ENCODE results near the gene IDH1.

IDH1 gene

GRCh38 chr2:208250388-208250787, 4.5 kb downstream of the IDH1 start:
- H3K27ac Mint-ChIP-seq, result no peak overlapping the region
- H3K36me3 Mint-ChIP-seq (ENCODE audit: low read depth), result peaks cover 70% of the 10 kb centered on the region
- H3K4me3 Mint-ChIP-seq, result no peak overlapping the region

GRCh38 chr2:208249296-208249695, 5.6 kb downstream of the IDH1 start:
- H3K4me3 Mint-ChIP-seq, result no peak overlapping the region
- H3K27ac Mint-ChIP-seq, result no peak overlapping the region
- H3K9me3 Mint-ChIP-seq, result no peaks in the 10 kb centered on the region
- H3K36me3 Mint-ChIP-seq (ENCODE audit: low read depth), result peaks cover 81% of the 10 kb centered on the region
- TF ChIP-seq, protein P1, sequence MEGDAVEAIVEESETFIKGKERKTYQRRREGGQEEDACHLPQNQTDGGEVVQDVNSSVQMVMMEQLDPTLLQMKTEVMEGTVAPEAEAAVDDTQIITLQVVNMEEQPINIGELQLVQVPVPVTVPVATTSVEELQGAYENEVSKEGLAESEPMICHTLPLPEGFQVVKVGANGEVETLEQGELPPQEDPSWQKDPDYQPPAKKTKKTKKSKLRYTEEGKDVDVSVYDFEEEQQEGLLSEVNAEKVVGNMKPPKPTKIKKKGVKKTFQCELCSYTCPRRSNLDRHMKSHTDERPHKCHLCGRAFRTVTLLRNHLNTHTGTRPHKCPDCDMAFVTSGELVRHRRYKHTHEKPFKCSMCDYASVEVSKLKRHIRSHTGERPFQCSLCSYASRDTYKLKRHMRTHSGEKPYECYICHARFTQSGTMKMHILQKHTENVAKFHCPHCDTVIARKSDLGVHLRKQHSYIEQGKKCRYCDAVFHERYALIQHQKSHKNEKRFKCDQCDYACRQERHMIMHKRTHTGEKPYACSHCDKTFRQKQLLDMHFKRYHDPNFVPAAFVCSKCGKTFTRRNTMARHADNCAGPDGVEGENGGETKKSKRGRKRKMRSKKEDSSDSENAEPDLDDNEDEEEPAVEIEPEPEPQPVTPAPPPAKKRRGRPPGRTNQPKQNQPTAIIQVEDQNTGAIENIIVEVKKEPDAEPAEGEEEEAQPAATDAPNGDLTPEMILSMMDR (IDR thresholded peaks at IDR 0.05), result no peak
- H3K4me1 Mint-ChIP-seq, result peaks cover 39% of the 10 kb centered on the region
- DNase-seq, result no peak
- no peaks in the 10 kb centered on the region for H3K27me3 Mint-ChIP-seq (ENCODE audit: low read depth, poor library complexity)

More at GRCh38 chr2:208250388-208250787, 4.5 kb downstream of the IDH1 start:
- TF ChIP-seq, protein P1 (IDR thresholded peaks at IDR 0.05), result no peak
- DNase-seq, result no peak
- H3K9me3 Mint-ChIP-seq, result no peaks in the 10 kb centered on the region
- no peaks in the 10 kb centered on the region for H3K27me3 Mint-ChIP-seq (ENCODE audit: low read depth, poor library complexity)
- H3K4me1 Mint-ChIP-seq, result peaks cover 39% of the 10 kb centered on the region

DNA sequence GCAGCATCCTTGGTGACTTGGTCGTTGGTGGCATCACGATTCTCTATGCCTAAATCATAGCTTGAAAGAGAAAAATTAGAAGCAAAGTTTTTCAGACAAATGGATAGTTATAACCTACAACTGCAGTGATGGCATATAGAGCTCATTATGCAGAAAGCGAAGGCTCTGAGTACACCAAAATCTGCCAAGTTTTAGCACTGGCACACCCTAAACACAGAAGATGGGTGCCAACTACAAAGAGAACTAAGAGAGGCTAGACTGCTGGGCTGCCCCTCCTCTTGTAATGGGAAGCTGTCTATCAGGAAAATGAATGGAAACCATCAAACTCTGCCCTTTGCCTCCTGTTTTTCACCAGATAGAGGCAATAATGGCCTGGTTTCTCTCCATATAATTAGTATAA, 6.3 kb downstream of the IDH1 start:
- DNase-seq, result no peak
- TF ChIP-seq, protein P1 (IDR thresholded peaks at IDR 0.05), result no peak
- H3K4me3 Mint-ChIP-seq, result no peak overlapping the region
- H3K36me3 Mint-ChIP-seq (ENCODE audit: low read depth), result peaks cover 88% of the 10 kb centered on the region
- no peak overlapping the region for H3K27ac Mint-ChIP-seq
- no peaks in the 10 kb centered on the region for H3K27me3 Mint-ChIP-seq (ENCODE audit: low read depth, poor library complexity)
- H3K4me1 Mint-ChIP-seq, result peaks cover 37% of the 10 kb centered on the region
- no peaks in the 10 kb centered on the region for H3K9me3 Mint-ChIP-seq

DNA sequence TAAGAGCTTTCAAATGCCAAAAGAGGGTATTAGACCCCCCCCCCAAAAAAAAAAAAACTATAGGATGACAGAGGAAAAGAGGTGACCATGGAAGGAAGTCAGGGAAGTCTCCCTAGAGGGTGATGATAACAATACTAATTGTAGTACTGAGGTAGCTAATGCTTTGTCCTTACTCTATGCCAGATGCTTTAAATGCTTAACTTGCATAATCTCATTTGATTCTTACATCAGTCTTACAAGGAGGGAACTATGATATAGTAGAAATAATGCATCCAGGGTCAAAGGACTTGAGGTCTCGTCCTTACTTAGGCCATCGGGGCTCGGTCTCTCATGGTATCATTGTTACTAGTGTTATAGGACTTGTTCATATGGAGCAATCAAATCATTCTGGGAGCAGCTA, 9.1 kb downstream of the IDH1 start:
- Mint-ChIP-seq H3K4me1 (peaks cover 16% of the 10 kb centered on the region), H3K27ac (no peak overlapping the region), H3K36me3 (ENCODE audit: low read depth) (peaks cover 91% of the 10 kb centered on the region)

DNA sequence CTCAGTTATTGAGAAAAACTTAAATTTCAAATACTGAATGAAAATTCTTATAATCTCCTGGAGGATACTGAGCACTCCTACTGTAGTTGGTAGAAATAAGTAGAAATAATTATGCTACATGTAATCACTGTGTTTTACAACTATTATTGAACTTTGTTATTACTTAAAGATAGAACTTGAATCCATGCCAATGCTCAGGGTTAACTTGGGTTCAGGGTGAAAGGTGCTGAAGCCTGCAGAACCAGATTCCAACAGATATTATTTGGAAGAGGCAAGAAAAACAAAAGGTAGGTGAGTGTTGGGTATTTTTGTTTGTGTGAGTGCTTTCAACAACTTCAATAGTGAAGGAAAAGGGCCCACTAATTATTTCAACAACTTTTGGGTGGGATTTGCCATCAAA, 10.4 kb downstream of the IDH1 start:
- no peaks in the 10 kb centered on the region for H3K27me3 Mint-ChIP-seq (ENCODE audit: low read depth, poor library complexity)
- H3K4me3 Mint-ChIP-seq, result no peak overlapping the region
- peaks cover 16% of the 10 kb centered on the region for H3K4me1 Mint-ChIP-seq
- no peaks in the 10 kb centered on the region for H3K9me3 Mint-ChIP-seq
- peaks cover 91% of the 10 kb centered on the region for H3K36me3 Mint-ChIP-seq (ENCODE audit: low read depth)
- no peak overlapping the region for H3K27ac Mint-ChIP-seq
- DNase-seq, result no peak
- TF ChIP-seq, protein P1 (IDR thresholded peaks at IDR 0.05), result no peak

More for the DNA sequence above, 9.1 kb downstream of the IDH1 start:
- no peak for DNase-seq
- TF ChIP-seq, protein P1 (IDR thresholded peaks at IDR 0.05), result no peak
- no peak overlapping the region for H3K4me3 Mint-ChIP-seq
- no peaks in the 10 kb centered on the region for H3K27me3 Mint-ChIP-seq (ENCODE audit: low read depth, poor library complexity)
- H3K9me3 Mint-ChIP-seq, result no peaks in the 10 kb centered on the region

DNA sequence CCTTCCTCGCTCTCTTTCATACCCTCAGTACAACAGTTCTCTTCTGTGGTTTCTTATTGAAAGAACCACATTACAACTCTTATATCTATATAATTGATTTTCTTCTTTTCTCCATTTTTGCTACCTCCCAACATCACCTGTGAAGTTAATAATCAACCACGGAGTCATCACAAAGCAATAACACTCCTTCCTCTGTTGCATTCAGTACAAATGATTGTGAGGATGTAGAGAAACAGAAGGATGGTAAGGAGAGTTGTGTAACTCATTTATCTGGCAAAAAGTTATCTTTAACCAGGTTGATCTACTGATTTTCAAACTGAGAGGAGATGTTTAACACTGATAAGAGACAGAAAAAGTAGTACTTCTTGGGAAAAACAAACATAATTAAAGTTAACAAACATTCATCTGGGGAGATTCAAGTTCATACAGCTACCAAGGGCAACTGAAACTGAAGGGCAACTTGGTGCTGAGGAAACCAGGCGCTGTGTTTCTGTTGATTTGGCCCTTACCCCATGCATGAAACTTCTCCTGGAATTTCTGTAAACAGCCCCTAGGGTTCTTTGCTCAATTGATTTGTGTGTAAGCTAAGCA, 14.2 kb downstream of the IDH1 start:
- Mint-ChIP-seq H3K36me3 (ENCODE audit: low read depth) (peaks cover 90% of the 10 kb centered on the region), H3K9me3 (no peaks in the 10 kb centered on the region), H3K4me1 (no peaks in the 10 kb centered on the region), H3K27me3 (ENCODE audit: low read depth, poor library complexity) (no peaks in the 10 kb centered on the region), H3K27ac (no peak overlapping the region), H3K4me3 (no peak overlapping the region)
- DNase-seq, result no peak
- TF ChIP-seq, protein P1 (IDR thresholded peaks at IDR 0.05), result no peak

Data from nephron progenitor cell (in vitro differentiated cells).